GM19351 (cell line): Measurements from ENCODE around the gene MZT2A.
A peak's percentile ranks its signal among the peaks of the same experiment; 100 is the strongest.
"Not testable (repeated sequence)": the region's sequence is repeated elsewhere in the genome, so short reads cannot be mapped to it uniquely, and the experiment has no call there.

Source experiments
- ATAC-seq: cut with Tn5 transposase; IDR thresholded peaks from one replicate; pipeline ENCODE4 v1.9.1; 2021; ENCODE audit warnings: mild to moderate bottlenecking, moderate library complexity; ENCODE audit not compliant: unreplicated experiment

The MZT2A gene

GRCh38 chr2:131471624-131472023 is 20.6 kb downstream of the MZT2A start:
- ATAC-seq: not testable (repeated sequence)

GRCh38 chr2:131470944-131471343 is 21.3 kb downstream of the MZT2A start:
- not testable (repeated sequence) for ATAC-seq

GRCh38 chr2:131467722-131468121 is 24.5 kb downstream of the MZT2A start:
- not testable (repeated sequence) for ATAC-seq

- ATAC-seq: not testable (repeated sequence)
These were observed 37.3 kb downstream of the MZT2A start for GRCh38 chr2:131454914-131455313.

GRCh38 chr2:131451265-131451949 is 40.8 kb downstream of the MZT2A start:
- peak; percentile 92 for ATAC-seq

- ATAC-seq: not testable (repeated sequence)
These were observed 44.2 kb downstream of the MZT2A start for GRCh38 chr2:131447981-131448380.

- no peak for ATAC-seq
These were observed 46.3 kb downstream of the MZT2A start for GRCh38 chr2:131445896-131446295.

- ATAC-seq: not testable (repeated sequence)
These were observed 46.7 kb downstream of the MZT2A start for GRCh38 chr2:131445515-131445797.

GRCh38 chr2:131444736-131445514 is 47.3 kb downstream of the MZT2A start:
- ATAC-seq: not testable (repeated sequence)

GRCh38 chr2:131440742-131441468 is 51.3 kb downstream of the MZT2A start:
- ATAC-seq: peak; percentile 97
